Right lobe of liver (tissue), 6 donors: ENCODE measurements around the gene LRRC70. TPM values are rescaled to one million over a fixed set of nuclear protein-coding genes. Genes with fewer than 3 reads are reported as not detected.
"Not testable (repeated sequence)": the region's sequence is repeated elsewhere in the genome, so short reads cannot be mapped to it uniquely, and the experiment has no call there.

Source experiments
- ATAC-seq, 4 donors: fragments of 200-7000 bp; cut with Tn5 transposase; one replicate each; pipeline ENCODE4 v1.9.1; 2020; ENCODE audit warnings: mild to moderate bottlenecking in 4 of 4, moderate library complexity in 4 of 4
- DNase-seq, 3 donors: peaks; one replicate each; pipeline ENCODE4 v3.0.0-alpha.2; 2020
- H3K27ac ChIP-seq, 3 donors: fragments of 200-600 bp; one replicate each; pipeline ENCODE4 v1.8.0; 2022
- H3K27me3 ChIP-seq, 2 donors: fragments of 200-600 bp; one replicate each; pipeline ENCODE4 v1.8.0; 2022
- H3K36me3 ChIP-seq, 4 donors: fragments of 200-600 bp; sonication (generic) in 1 of 4; one replicate each; pipeline versions ENCODE4 v1.5.1 to v1.8.0; 2017 to 2022; ENCODE audit warnings: control low read depth in 1 of 4
- H3K4me1 ChIP-seq, 4 donors: fragments of 200-600 bp; sonication (generic) in 1 of 4; one replicate each; pipeline versions ENCODE4 v1.5.1 to v1.8.0; 2017 to 2022; ENCODE audit warnings: control low read depth in 1 of 4
- H3K4me3 ChIP-seq, 3 donors: fragments of 200-600 bp; one replicate each; pipeline ENCODE4 v1.8.0; 2022
- H3K9me3 ChIP-seq, 4 donors: fragments of 200-600 bp; sonication (generic) in 1 of 4; one replicate each; pipeline versions ENCODE4 v1.5.1 to v1.8.0; 2017 to 2022; ENCODE audit warnings: control low read depth in 1 of 4
- CTCF ChIP-seq, 4 donors: fragments of 200-600 bp in 3 of 4; fragments of 450-650 bp in 1 of 4; IDR thresholded peaks; one replicate each; pipeline versions ENCODE4 v1.5.1 to v1.8.0; 2016 to 2022; ENCODE audit warnings: antibody characterized with exemption in 4 of 4, mild to moderate bottlenecking in 2 of 4
- POLR2A ChIP-seq: fragments of 450-650 bp; IDR thresholded peaks from one replicate; pipeline ENCODE4 v1.6.1; 2017; ENCODE audit warnings: antibody characterized with exemption, mild to moderate bottlenecking
- WGBS: methylation state at CpG from one replicate; pipeline ENCODE4 v1.1.6; 2018; ENCODE audit warnings: low coverage, low lambda C conversion rate; ENCODE audit not compliant: insufficient coverage; ENCODE audit errors: missing lambda C conversion rate; 5-methylcytosine and 5-hydroxymethylcytosine counted together
- intact Hi-C, 2 donors: fragments of 100-400 bp; cut with DNase I; formaldehyde crosslinking; loops; one replicate each; pipeline versions ENCODE4 v1.11.2 to v1.14.1; 2022
- total RNA-seq, 6 experiments: library from RNA; depleted of rRNA in 2 of 6; stranded (reverse); fragments of >200 nt in 2 of 6; fragmentation: NEBNext Ultra II Directional in 3 of 6; extraction: Animal tissue kit (Norgen Biotek cat#: 25700) in 3 of 6; gene quantifications; one replicate each; pipeline versions ENCODE4 v1.1.0 to v1.2.4, GENCODE V29; 2016 to 2023
- donor health status: DM: no; HTN: yes; CAD: no.
- donor health status: DM: no; HTN: no; CAD: no.
- donor health status: DM: no; HTN: no; CAD: no.
- donor health status: DM: no; HTN: yes; CAD: no.
- donor health status: DM: no; HTN: yes; CAD: no.

Gene LRRC70
- total RNA-seq, 6 experiments from 2014 or later: 0.37 to 1.7 (median 1.1) TPM

- H3K9me3 ChIP-seq: no peaks in the 10 kb centered on the region
- ATAC-seq (no peak), DNase-seq (no peak)
- H3K27ac ChIP-seq: no peak overlapping the region
- no peak for TF ChIP-seq POLR2A
- TF ChIP-seq CTCF (IDR thresholded peaks at IDR 0.05): no peak
- intact Hi-C loops: no loop called here
- 79% methylated on average over 1 of the region's 2 CpGs for WGBS
- H3K27me3 ChIP-seq: no peaks in the 10 kb centered on the region
- no peak overlapping the region for H3K4me3 ChIP-seq
- no peaks in the 10 kb centered on the region for H3K4me1 ChIP-seq
- H3K36me3 ChIP-seq: no peaks in the 10 kb centered on the region
Observed at GRCh38 chr5:62616615-62617277, 38.1 kb downstream of the LRRC70 start.

GRCh38 chr5:62617943-62618342 lies 39.3 kb downstream of the LRRC70 start:
- DNase-seq (no peak), ATAC-seq (no peak)
- no peaks in the 10 kb centered on the region for H3K36me3 ChIP-seq
- H3K27me3 ChIP-seq: no peaks in the 10 kb centered on the region
- no peak for TF ChIP-seq POLR2A
- TF ChIP-seq CTCF (IDR thresholded peaks at IDR 0.05): no peak
- H3K9me3 ChIP-seq: no peaks in the 10 kb centered on the region
- H3K4me1 ChIP-seq: no peaks in the 10 kb centered on the region
- intact Hi-C loops: no loop called here
- H3K27ac ChIP-seq: no peak overlapping the region
- no peak overlapping the region for H3K4me3 ChIP-seq

- intact Hi-C loops: no loop called here
- Histone ChIP-seq H3K27ac (no peak overlapping the region), H3K4me1 (no peaks in the 10 kb centered on the region), H3K36me3 (no peaks in the 10 kb centered on the region), H3K4me3 (no peak overlapping the region), H3K27me3 (no peaks in the 10 kb centered on the region), H3K9me3 (no peaks in the 10 kb centered on the region)
- ATAC-seq (no peak), DNase-seq (no peak)
- 92% methylated on average over 5 of the region's 5 CpGs for WGBS
- no peak for TF ChIP-seq POLR2A
- TF ChIP-seq CTCF (IDR thresholded peaks at IDR 0.05): no peak
Observed at GRCh38 chr5:62620761-62621160, 42.1 kb downstream of the LRRC70 start.

- no peaks in the 10 kb centered on the region for H3K4me1 ChIP-seq
- H3K27me3 ChIP-seq: no peaks in the 10 kb centered on the region
- TF ChIP-seq POLR2A: no peak
- no peak for TF ChIP-seq CTCF (IDR thresholded peaks at IDR 0.05)
- no peak overlapping the region for H3K27ac ChIP-seq
- intact Hi-C loops: no loop called here
- H3K9me3 ChIP-seq: no peaks in the 10 kb centered on the region
- DNase-seq (no peak), ATAC-seq (no peak)
- no peak overlapping the region for H3K4me3 ChIP-seq
- WGBS: 95% methylated on average over 4 of the region's 6 CpGs
- H3K36me3 ChIP-seq: no peaks in the 10 kb centered on the region
Observed at GRCh38 chr5:62621280-62621679, 42.7 kb downstream of the LRRC70 start.

- no peaks in the 10 kb centered on the region for H3K36me3 ChIP-seq
- ATAC-seq (no peak), DNase-seq (no peak)
- 100% methylated on average over 1 of the region's 1 CpG for WGBS
- no peaks in the 10 kb centered on the region for H3K27me3 ChIP-seq
- no peaks in the 10 kb centered on the region for H3K9me3 ChIP-seq
- no peak overlapping the region for H3K4me3 ChIP-seq
- no peak overlapping the region for H3K27ac ChIP-seq
- H3K4me1 ChIP-seq: no peaks in the 10 kb centered on the region
- no peak for TF ChIP-seq CTCF (IDR thresholded peaks at IDR 0.05)
- TF ChIP-seq POLR2A: no peak
- intact Hi-C loops: no loop called here
Observed at GRCh38 chr5:62623271-62623670, 44.7 kb downstream of the LRRC70 start.

- DNase-seq, H3K4me3 ChIP-seq, H3K27me3 ChIP-seq, intact Hi-C loops, ATAC-seq, H3K36me3 ChIP-seq, H3K4me1 ChIP-seq, H3K9me3 ChIP-seq, H3K27ac ChIP-seq: not testable (repeated sequence)
- WGBS: 78% methylated on average over 5 of the region's 7 CpGs
Observed at GRCh38 chr5:62624436-62624835, 45.8 kb downstream of the LRRC70 start.
